Brain microvascular endothelial cell (primary cell): Measurements from ENCODE around the gene STAT1.

Experiments
- DNase-seq: peaks from one replicate; pipeline ENCODE4 v3.0.0-alpha.2; 2020
- H3K27ac ChIP-seq: fragments of 250-450 bp; sonication (Bioruptor Pico); 2 replicates; pipeline ENCODE4 v1.5.1; 2020; ENCODE audit warnings: mild to moderate bottlenecking, moderate library complexity
- H3K27me3 ChIP-seq: fragments of 250-450 bp; sonication (Bioruptor Pico); replicated peaks from 2 replicates; pipeline ENCODE4 v1.5.1; 2020; ENCODE audit warnings: mild to moderate bottlenecking
- H3K36me3 ChIP-seq: fragments of 250-450 bp; sonication (Bioruptor Pico); replicated peaks from 2 replicates; pipeline ENCODE4 v1.5.1; 2020; ENCODE audit warnings: mild to moderate bottlenecking
- H3K4me3 ChIP-seq: 2 replicates; pipeline ENCODE4 v1.5.1; 2011; ENCODE audit warnings: low read depth, mild to moderate bottlenecking, control low read depth, low read length, moderate library complexity
- CTCF ChIP-seq: IDR thresholded peaks from 2 replicates; pipeline ENCODE4 v1.5.1; 2011; ENCODE audit warnings: low read depth, mild to moderate bottlenecking, moderate library complexity, low read length, control low read depth, inconsistent platforms; ENCODE audit errors: missing control alignments
- in situ Hi-C: cut with HindIII; loops from 2 replicates; pipeline ENCODE4 v1.10.0; 2017; ENCODE audit warnings: low sequenced_read_pairs, low pct_ligation_motif_present

Gene STAT1

GRCh38 chr2:191048073-191048472 lies 34.1 kb upstream of the STAT1 start:
- peak overlapping the region; percentile 96 for H3K27ac ChIP-seq
- peak; percentile 19 for DNase-seq

GRCh38 chr2:191045141-191045540 lies 31.2 kb upstream of the STAT1 start:
- in situ Hi-C loops = no loop called here
- Histone ChIP-seq H3K27me3 (no peaks in the 10 kb centered on the region), H3K4me3 (no peak overlapping the region), H3K27ac (no peak overlapping the region), H3K36me3 (no peaks in the 10 kb centered on the region)
- DNase-seq = no peak
- TF ChIP-seq CTCF = no peak

More at GRCh38 chr2:191048073-191048472, 34.1 kb upstream of the STAT1 start:
- Histone ChIP-seq H3K27me3 (no peaks in the 10 kb centered on the region), H3K4me3 (no peak overlapping the region), H3K36me3 (no peaks in the 10 kb centered on the region)
- no peak for TF ChIP-seq CTCF
- in situ Hi-C loops = no loop called here

GRCh38 chr2:191043438-191043837 lies 29.5 kb upstream of the STAT1 start:
- H3K27ac ChIP-seq = no peak overlapping the region
- H3K27me3 ChIP-seq = no peaks in the 10 kb centered on the region
- no peaks in the 10 kb centered on the region for H3K36me3 ChIP-seq
- no peak for DNase-seq
- H3K4me3 ChIP-seq = no peak overlapping the region
- in situ Hi-C loops = no loop called here
- no peak for TF ChIP-seq CTCF

DNA sequence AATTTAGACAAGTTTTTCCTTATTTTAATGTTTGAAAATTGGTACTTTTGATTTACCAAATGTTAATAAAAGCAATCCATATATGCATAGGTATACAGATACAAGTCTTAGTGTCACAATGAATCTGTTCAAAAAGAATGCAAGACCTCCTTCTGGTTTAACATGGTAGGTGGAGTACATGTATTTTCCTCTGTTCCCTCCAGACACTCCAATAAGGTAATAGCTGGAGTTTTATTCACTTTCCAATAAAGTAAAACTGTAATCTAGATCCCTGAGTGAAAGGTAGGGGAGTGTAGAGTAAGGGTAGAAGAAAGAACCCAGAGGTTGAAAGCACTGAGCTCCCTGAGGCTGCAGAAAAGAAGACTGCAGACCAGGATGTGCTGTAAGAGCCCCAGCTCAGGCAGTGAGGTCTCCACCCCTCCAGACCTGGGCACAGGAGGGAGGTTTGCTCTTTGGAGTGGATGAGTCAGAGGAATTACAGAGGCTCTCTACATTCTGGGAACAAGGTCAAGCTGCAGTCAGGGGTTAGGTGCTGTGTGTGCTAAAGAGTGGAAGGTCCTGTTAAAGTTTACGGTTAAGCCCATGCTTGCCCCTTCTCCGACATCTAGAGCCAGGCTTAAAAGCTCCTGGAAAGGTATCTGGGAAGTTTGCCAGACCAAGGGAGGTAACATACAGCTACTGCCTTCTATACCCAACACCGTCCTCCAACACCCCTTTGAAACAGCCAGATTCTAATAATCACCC lies 27.6 kb upstream of the STAT1 start:
- Histone ChIP-seq H3K27ac (no peak overlapping the region), H3K4me3 (no peak overlapping the region), H3K27me3 (no peaks in the 10 kb centered on the region), H3K36me3 (no peaks in the 10 kb centered on the region)
- in situ Hi-C loops = no loop called here
- TF ChIP-seq CTCF = no peak
- DNase-seq = peak; percentile 24

GRCh38 chr2:191039616-191040015 lies 25.6 kb upstream of the STAT1 start:
- Histone ChIP-seq H3K4me3 (no peak overlapping the region), H3K27ac (no peak overlapping the region), H3K27me3 (no peaks in the 10 kb centered on the region), H3K36me3 (no peaks in the 10 kb centered on the region)
- DNase-seq = no peak
- in situ Hi-C loops = no loop called here
- no peak for TF ChIP-seq CTCF

DNA sequence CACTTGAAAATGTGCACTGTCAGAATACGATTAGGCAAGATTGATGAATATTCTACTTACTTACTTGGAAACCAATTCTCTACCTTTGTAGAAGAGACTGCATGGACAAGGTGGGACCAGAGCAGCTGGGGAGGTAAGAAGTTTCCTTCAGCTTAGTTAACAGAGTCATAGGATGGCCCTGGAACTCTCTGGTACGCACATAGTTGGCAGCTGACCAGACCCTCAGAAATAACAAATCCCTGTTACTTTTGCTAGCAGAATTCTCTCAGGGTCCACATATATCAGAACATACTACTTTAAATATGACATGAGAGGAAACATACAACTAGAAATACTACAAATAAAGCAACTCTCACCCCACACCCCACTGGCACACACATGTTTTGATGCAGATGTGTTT lies 24.8 kb upstream of the STAT1 start:
- in situ Hi-C loops = no loop called here
- Histone ChIP-seq H3K4me3 (no peak overlapping the region), H3K27ac (peak overlapping the region; percentile 64), H3K36me3 (no peaks in the 10 kb centered on the region), H3K27me3 (no peaks in the 10 kb centered on the region)
- TF ChIP-seq CTCF = no peak
- DNase-seq = peak; percentile 30
